LNCAP (cell line): ENCODE data around the gene PITPNB.

Source experiments
- CTCF ChIP-seq: fragments of 450-650 bp; IDR thresholded peaks from 2 replicates; pipeline ENCODE4 v1.5.1; 2017; ENCODE audit warnings: mild to moderate bottlenecking

Gene PITPNB

GRCh38 chr22:27915986-27916385, 3.1 kb downstream of the PITPNB start:
- TF ChIP-seq CTCF, result no peak

- TF ChIP-seq CTCF, result no peak
Measured at GRCh38 chr22:27913162-27913741, 5.8 kb downstream of the PITPNB start.

- no peak for TF ChIP-seq CTCF
Measured at GRCh38 chr22:27912101-27912500, 7.0 kb downstream of the PITPNB start.

GRCh38 chr22:27911330-27911729, 7.7 kb downstream of the PITPNB start:
- TF ChIP-seq CTCF, result no peak

GRCh38 chr22:27906241-27906640, 12.8 kb downstream of the PITPNB start:
- no peak for TF ChIP-seq CTCF

GRCh38 chr22:27905653-27906052, 13.4 kb downstream of the PITPNB start:
- TF ChIP-seq CTCF, result no peak

- no peak for TF ChIP-seq CTCF
Measured at GRCh38 chr22:27903805-27904473, 15.1 kb downstream of the PITPNB start.
